ENCODE results near the gene MAPK8IP2.

- no peak for TF ChIP-seq CSDC2 (CRISPR knock-in tag; IDR thresholded peaks at IDR 0.05)
- TF ChIP-seq TCF4 (CRISPR knock-in tag; IDR thresholded peaks at IDR 0.05; ENCODE audit: borderline replicate concordance) = no peak
- TF ChIP-seq CREB5 (CRISPR knock-in tag; IDR thresholded peaks at IDR 0.05; ENCODE audit: low read depth) = no peak
- TF ChIP-seq ZFP30 (CRISPR knock-in tag; IDR thresholded peaks at IDR 0.05) = no peak
- no peak for TF ChIP-seq TOX (CRISPR knock-in tag; IDR thresholded peaks at IDR 0.05; ENCODE audit: borderline replicate concordance)
- TF ChIP-seq PATZ1 (CRISPR knock-in tag; IDR thresholded peaks at IDR 0.05; ENCODE audit: borderline replicate concordance) = no peak
- TF ChIP-seq ZNF8 (CRISPR knock-in tag; IDR thresholded peaks at IDR 0.05) = no peak
- no peak for TF ChIP-seq ZC3H10 (CRISPR knock-in tag; IDR thresholded peaks at IDR 0.05)
- no peak for TF ChIP-seq ISL1 (CRISPR knock-in tag; IDR thresholded peaks at IDR 0.05)
These were observed 9.0 kb downstream of the MAPK8IP2 start for GRCh38 chr22:50609599-50609998.

All from SK-N-SH treated with all-trans-retinoic acid at 6 μM for 48 hours (cell line).